Left lung (tissue), 10 donors: ENCODE measurements around the gene DNAJB2. TPM values are rescaled to one million over a fixed set of nuclear protein-coding genes. Genes with fewer than 3 reads are reported as not detected.

ENCODE experiments used
- ATAC-seq: fragments of 200-7000 bp; cut with Tn5 transposase; one replicate; pipeline ENCODE4 v1.9.1; 2020; ENCODE audit warnings: moderate library complexity
- DNase-seq, 4 donors: peaks; one replicate each; pipeline ENCODE4 v3.0.0-alpha.2; 2013 to 2020
- H3K27ac ChIP-seq, 2 donors: fragments of 200-600 bp; sonication (generic) in 1 of 2; one replicate each; pipeline versions ENCODE4 v1.5.0 to v1.8.0; 2020 to 2021
- H3K27me3 ChIP-seq, 2 donors: fragments of 200-600 bp; sonication (generic) in 1 of 2; one replicate each; pipeline versions ENCODE4 v1.5.0 to v1.8.0; 2020 to 2021
- H3K36me3 ChIP-seq, 2 donors: fragments of 200-600 bp; sonication (generic) in 1 of 2; one replicate each; pipeline versions ENCODE4 v1.5.0 to v1.8.0; 2020 to 2021
- H3K4me1 ChIP-seq, 2 donors: fragments of 200-600 bp; one replicate each; pipeline ENCODE4 v1.8.0; 2021
- H3K4me3 ChIP-seq, 2 donors: fragments of 200-600 bp; sonication (generic) in 1 of 2; one replicate each; pipeline versions ENCODE4 v1.5.0 to v1.8.0; 2020 to 2021; ENCODE audit warnings: mild to moderate bottlenecking in 1 of 2
- H3K9me3 ChIP-seq, 2 donors: fragments of 200-600 bp; sonication (generic) in 1 of 2; one replicate each; pipeline versions ENCODE4 v1.5.0 to v1.8.0; 2020 to 2021
- CTCF ChIP-seq, 2 donors: fragments of 200-600 bp; sonication (generic) in 1 of 2; IDR thresholded peaks; one replicate each; pipeline versions ENCODE4 v1.5.0 to v1.8.0; 2021; ENCODE audit warnings: antibody characterized with exemption in 2 of 2
- intact Hi-C, 2 donors: fragments of 100-400 bp; cut with DNase I; formaldehyde crosslinking; loops; one replicate each; pipeline versions ENCODE4 v1.11.2 to v1.14.2; 2022
- polyA plus RNA-seq, 6 donors: library from polyadenylated mRNA; unstranded; fragments of 120-200 nt; gene quantifications; one replicate each; pipeline ENCODE4 v1.2.1, GENCODE V29; 2013; ENCODE audit not compliant: insufficient read length in 6 of 6
- total RNA-seq, 2 donors: library from RNA; stranded (reverse); fragmentation: NEBNext Ultra II Directional; extraction: Animal tissue kit (Norgen Biotek cat#: 25700); gene quantifications; one replicate each; pipeline ENCODE4 v1.2.1, GENCODE V29; 2021
- donor health status: DM: no; HTN: yes; CAD: no.
- donor health status: DM: no; HTN: no; CAD: no.

The DNAJB2 gene
- total and polyA plus RNA-seq, 8 donors, result 54.2 to 97.4 (median 63.7) TPM

GRCh38 chr2:219290381-219291171 lies 11.4 kb downstream of the DNAJB2 start:
- DNase-seq (peak in 1 of 4 donors; percentile 50), ATAC-seq (no peak)
- Histone ChIP-seq H3K9me3 (no peaks in the 10 kb centered on the region), H3K4me3 (no peak overlapping the region), H3K36me3 (peaks cover 0 to 13% of the 10 kb centered on the region in 2 donors), H3K27me3 (peaks cover 0 to 5% of the 10 kb centered on the region in 2 donors), H3K27ac (no peak overlapping the region), H3K4me1 (peaks cover 0 to 13% of the 10 kb centered on the region in 2 donors)
- intact Hi-C loops, result loop anchor here in 1 of 2 donors (10.0 kb wide), 1 partner anchor 126 kb away; the partner anchor contains the start of gene NHEJ1
- TF ChIP-seq CTCF (IDR thresholded peaks at IDR 0.05), result no peak

GRCh38 chr2:219291394-219291793 lies 12.2 kb downstream of the DNAJB2 start:
- H3K36me3 ChIP-seq, result peaks cover 0 to 4% of the 10 kb centered on the region in 2 donors
- TF ChIP-seq CTCF (IDR thresholded peaks at IDR 0.05), result no peak
- no peaks in the 10 kb centered on the region for H3K9me3 ChIP-seq
- intact Hi-C loops, result loop anchor here in 1 of 2 donors (10.0 kb wide), 1 partner anchor 127 kb away; the partner anchor contains the start of gene NHEJ1
- H3K4me3 ChIP-seq, result no peak overlapping the region
- ATAC-seq (no peak), DNase-seq (peak in 1 of 4 donors; percentile 47)
- peaks cover 0 to 5% of the 10 kb centered on the region in 2 donors for H3K27me3 ChIP-seq
- peaks cover 0 to 13% of the 10 kb centered on the region in 2 donors for H3K4me1 ChIP-seq
- H3K27ac ChIP-seq, result no peak overlapping the region

GRCh38 chr2:219291910-219292490 lies 12.8 kb downstream of the DNAJB2 start:
- intact Hi-C loops, result loop anchor here in 1 of 2 donors (10.0 kb wide), 1 partner anchor 127 kb away; the partner anchor contains the start of gene NHEJ1
- DNase-seq (peak in 1 of 4 donors; percentile 17), ATAC-seq (no peak)
- peaks cover 0 to 5% of the 10 kb centered on the region in 2 donors for H3K27me3 ChIP-seq
- no peak overlapping the region for H3K27ac ChIP-seq
- H3K4me3 ChIP-seq, result no peak overlapping the region
- no peak for TF ChIP-seq CTCF (IDR thresholded peaks at IDR 0.05)
- no peaks in the 10 kb centered on the region for H3K9me3 ChIP-seq
- peaks cover 0 to 13% of the 10 kb centered on the region in 2 donors for H3K4me1 ChIP-seq
- no peaks in the 10 kb centered on the region for H3K36me3 ChIP-seq

- H3K36me3 ChIP-seq, result no peaks in the 10 kb centered on the region
- H3K9me3 ChIP-seq, result no peaks in the 10 kb centered on the region
- intact Hi-C loops, result loop anchor here in 1 of 2 donors (10.0 kb wide), 1 partner anchor 128 kb away; the partner anchor contains the start of gene NHEJ1
- H3K4me3 ChIP-seq, result no peak overlapping the region
- H3K4me1 ChIP-seq, result peaks cover 0 to 13% of the 10 kb centered on the region in 2 donors
- H3K27ac ChIP-seq, result no peak overlapping the region
- DNase-seq (no peak), ATAC-seq (no peak)
- TF ChIP-seq CTCF (IDR thresholded peaks at IDR 0.05), result no peak
- peaks cover 0 to 10% of the 10 kb centered on the region in 2 donors for H3K27me3 ChIP-seq
Observed at GRCh38 chr2:219292616-219293015, 13.4 kb downstream of the DNAJB2 start.

GRCh38 chr2:219293736-219294231 lies 14.6 kb downstream of the DNAJB2 start:
- intact Hi-C loops, result loop anchor here in 1 of 2 donors (10.0 kb wide), 1 partner anchor 129 kb away; the partner anchor contains the start of gene NHEJ1

More at GRCh38 chr2:219293736-219294231, 14.6 kb downstream of the DNAJB2 start:
- DNase-seq (no peak), ATAC-seq (no peak)
- no peak overlapping the region for H3K4me3 ChIP-seq
- peaks cover 0 to 16% of the 10 kb centered on the region in 2 donors for H3K27me3 ChIP-seq
- no peak overlapping the region for H3K27ac ChIP-seq
- peaks cover 0 to 17% of the 10 kb centered on the region in 2 donors for H3K4me1 ChIP-seq
- no peak for TF ChIP-seq CTCF (IDR thresholded peaks at IDR 0.05)
- no peaks in the 10 kb centered on the region for H3K36me3 ChIP-seq
- H3K9me3 ChIP-seq, result no peaks in the 10 kb centered on the region
